BLaER1 (cell line): ENCODE results near the gene HHLA2.

ENCODE experiments used
- H3K27ac ChIP-seq: shearing (Covaris generic); formaldehyde crosslinking; 2 replicates; pipeline ENCODE4 v1.8.1; 2022
- H3K27me3 ChIP-seq: shearing (Covaris generic); formaldehyde crosslinking; 2 replicates; pipeline ENCODE4 v1.8.1; 2022
- H3K36me3 ChIP-seq: shearing (Covaris generic); formaldehyde crosslinking; 2 replicates; pipeline ENCODE4 v1.8.1; 2022
- H3K4me1 ChIP-seq: shearing (Covaris generic); formaldehyde crosslinking; 2 replicates; pipeline ENCODE4 v1.8.1; 2022
- H3K4me2 ChIP-seq: shearing (Covaris generic); formaldehyde crosslinking; 2 replicates; pipeline ENCODE4 v1.8.1; 2022
- H3K4me3 ChIP-seq: shearing (Covaris generic); formaldehyde crosslinking; 2 replicates; pipeline ENCODE4 v1.8.1; 2022
- H3K9ac ChIP-seq: shearing (Covaris generic); formaldehyde crosslinking; 2 replicates; pipeline ENCODE4 v1.8.1; 2022
- H3K9me3 ChIP-seq: shearing (Covaris generic); formaldehyde crosslinking; 2 replicates; pipeline ENCODE4 v1.8.1; 2022
- H4K20me1 ChIP-seq: shearing (Covaris generic); formaldehyde crosslinking; 2 replicates; pipeline ENCODE4 v1.8.1; 2022
- Cebpa-rat ChIP-seq: shearing (Covaris generic); IDR thresholded peaks from 2 replicates; pipeline ENCODE4 v1.8.1; 2022

Gene HHLA2

DNA sequence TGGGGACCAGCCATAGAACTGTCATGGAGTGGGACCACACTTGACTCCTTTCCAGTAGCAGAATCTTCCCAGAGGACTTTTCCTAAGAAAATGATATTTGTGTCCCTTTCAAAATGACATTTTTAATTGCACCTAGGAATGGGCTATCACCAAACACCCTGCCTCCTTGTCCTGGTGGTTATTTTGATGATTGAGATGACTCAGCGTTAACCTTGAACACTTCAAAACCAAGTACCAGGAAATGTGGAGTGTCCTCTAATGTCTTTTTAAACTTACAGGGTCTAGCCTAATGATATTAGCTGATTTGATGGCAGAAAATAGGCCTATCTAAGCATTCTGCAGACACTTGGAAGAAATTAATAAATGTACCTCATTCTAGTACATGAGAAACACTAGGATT is 90.7 kb downstream of the HHLA2 start:
- no peaks in the 10 kb centered on the region for H4K20me1 ChIP-seq
- no peak overlapping the region for H3K27ac ChIP-seq
- H3K9me3 ChIP-seq, result no peaks in the 10 kb centered on the region
- H3K4me1 ChIP-seq, result peaks cover 7% of the 10 kb centered on the region; the same call in 1 of the 2 replicates
- H3K36me3 ChIP-seq, result no peaks in the 10 kb centered on the region
- H3K9ac ChIP-seq, result no peak overlapping the region
- no peak overlapping the region for H3K4me3 ChIP-seq
- no peak for TF ChIP-seq Cebpa-rat
- H3K27me3 ChIP-seq, result no peaks in the 10 kb centered on the region
- no peak overlapping the region for H3K4me2 ChIP-seq

DNA sequence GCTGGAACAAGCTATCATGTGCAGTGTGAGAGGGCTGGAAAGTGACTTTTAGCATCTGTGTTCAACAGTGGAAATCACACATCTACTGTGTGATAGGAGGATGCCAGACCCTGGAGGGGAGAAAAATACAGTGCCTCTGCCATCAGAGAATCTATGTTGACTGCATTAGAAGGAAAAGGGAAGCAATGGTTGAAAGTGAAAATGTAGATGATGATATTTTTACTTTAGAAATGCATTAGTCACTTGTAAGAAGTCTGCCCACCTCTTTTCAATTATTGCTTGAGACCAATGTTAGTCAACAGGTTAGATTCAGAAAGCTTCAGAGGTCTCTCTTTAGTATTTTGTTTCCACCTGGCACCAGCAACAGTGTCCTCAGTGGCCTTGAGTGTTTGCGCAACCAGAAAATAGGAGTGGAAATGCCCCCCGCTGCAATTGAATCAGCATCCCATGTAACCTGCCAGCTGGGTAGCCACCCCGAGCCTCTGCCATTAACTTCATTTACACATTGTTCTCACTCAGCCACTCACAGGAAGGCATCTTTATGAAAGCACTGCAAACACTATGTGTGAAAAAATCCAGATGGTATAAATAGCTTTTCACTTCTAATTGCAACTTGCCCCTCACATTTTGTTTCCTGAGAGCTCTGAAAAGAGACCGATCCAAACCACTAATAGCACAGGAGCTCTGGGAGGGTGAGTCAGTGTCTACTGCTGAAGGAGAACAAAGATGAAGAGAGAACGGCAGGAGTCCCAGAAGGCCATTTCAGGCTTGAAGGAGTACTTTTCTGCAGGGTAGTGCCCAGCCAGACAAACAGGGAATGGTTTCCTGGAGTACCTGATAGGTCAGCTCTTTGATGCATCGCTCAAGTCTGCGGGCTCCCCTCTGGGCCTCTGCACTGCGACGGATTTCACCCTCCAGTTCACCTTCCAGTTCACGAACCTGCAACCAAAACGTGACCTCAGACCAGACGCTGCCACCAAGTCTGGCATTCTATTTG is 92.1 kb downstream of the HHLA2 start:
- Histone ChIP-seq H3K4me2 (no peak overlapping the region), H4K20me1 (no peaks in the 10 kb centered on the region), H3K4me1 (peaks cover 7% of the 10 kb centered on the region; the same call in 1 of the 2 replicates), H3K9me3 (no peaks in the 10 kb centered on the region), H3K9ac (no peak overlapping the region), H3K36me3 (no peaks in the 10 kb centered on the region), H3K27me3 (no peaks in the 10 kb centered on the region), H3K4me3 (no peak overlapping the region), H3K27ac (no peak overlapping the region)
- TF ChIP-seq Cebpa-rat, result no peak

- H4K20me1 ChIP-seq, result no peaks in the 10 kb centered on the region
- H3K4me1 ChIP-seq, result peaks cover 7% of the 10 kb centered on the region; the same call in 1 of the 2 replicates
- H3K36me3 ChIP-seq, result no peaks in the 10 kb centered on the region
- H3K9ac ChIP-seq, result no peak overlapping the region
- no peak overlapping the region for H3K4me3 ChIP-seq
- H3K27me3 ChIP-seq, result no peaks in the 10 kb centered on the region
- no peak overlapping the region for H3K4me2 ChIP-seq
- H3K9me3 ChIP-seq, result no peaks in the 10 kb centered on the region
- no peak for TF ChIP-seq Cebpa-rat
- H3K27ac ChIP-seq, result no peak overlapping the region
Observed at GRCh38 chr3:108389372-108389771, 93.0 kb downstream of the HHLA2 start.

DNA sequence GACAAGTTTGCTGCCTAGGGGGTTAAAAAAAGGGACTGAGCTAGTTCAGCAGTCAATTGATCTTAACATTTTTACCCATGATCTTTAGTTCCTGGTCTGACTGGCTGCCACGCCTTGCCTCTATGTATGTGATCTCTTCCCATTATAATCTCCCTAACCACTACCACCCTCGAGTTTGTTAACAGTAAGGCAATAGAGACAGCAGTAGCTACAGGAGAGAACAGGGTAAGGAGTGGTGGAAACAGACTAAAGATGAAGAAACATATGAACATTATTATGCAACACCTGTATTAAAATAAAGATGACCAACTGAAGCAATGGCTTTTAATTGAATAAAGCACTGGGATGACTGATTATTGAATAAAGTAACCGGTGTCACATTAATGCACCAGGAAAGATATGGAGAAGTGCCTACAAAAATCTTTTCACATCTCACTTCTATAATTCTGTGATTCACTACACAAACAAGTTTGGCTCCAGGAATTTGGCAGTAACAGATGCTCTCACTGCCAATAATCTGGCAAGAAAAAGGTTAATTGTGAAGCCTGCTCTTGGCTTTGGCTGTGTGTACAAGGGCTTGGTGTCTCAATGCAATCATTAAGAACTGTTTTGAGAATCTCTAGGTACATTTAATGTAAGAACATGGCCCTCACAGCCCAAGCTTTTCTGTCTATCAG is 95.7 kb downstream of the HHLA2 start:
- Histone ChIP-seq H3K36me3 (no peaks in the 10 kb centered on the region), H3K27me3 (no peaks in the 10 kb centered on the region), H4K20me1 (no peaks in the 10 kb centered on the region), H3K9ac (no peak overlapping the region), H3K4me2 (no peak overlapping the region), H3K9me3 (no peaks in the 10 kb centered on the region), H3K27ac (no peak overlapping the region), H3K4me3 (no peak overlapping the region), H3K4me1 (peaks cover 7% of the 10 kb centered on the region; the same call in 1 of the 2 replicates)
- TF ChIP-seq Cebpa-rat, result no peak

GRCh38 chr3:108393128-108393900 is 97.0 kb downstream of the HHLA2 start:
- Histone ChIP-seq H3K9ac (no peak overlapping the region), H3K4me3 (no peak overlapping the region), H3K4me2 (no peak overlapping the region), H3K9me3 (no peaks in the 10 kb centered on the region), H3K4me1 (peaks cover 4% of the 10 kb centered on the region; the same call in 1 of the 2 replicates), H3K27me3 (no peaks in the 10 kb centered on the region), H3K36me3 (no peaks in the 10 kb centered on the region), H4K20me1 (no peaks in the 10 kb centered on the region), H3K27ac (no peak overlapping the region)
- TF ChIP-seq Cebpa-rat, result no peak

GRCh38 chr3:108394016-108394415 is 97.7 kb downstream of the HHLA2 start:
- H3K27ac ChIP-seq, result no peak overlapping the region
- TF ChIP-seq Cebpa-rat, result no peak
- H3K27me3 ChIP-seq, result no peaks in the 10 kb centered on the region
- H3K9me3 ChIP-seq, result no peaks in the 10 kb centered on the region
- no peaks in the 10 kb centered on the region for H3K36me3 ChIP-seq
- no peaks in the 10 kb centered on the region for H3K4me1 ChIP-seq
- H4K20me1 ChIP-seq, result no peaks in the 10 kb centered on the region
- H3K4me3 ChIP-seq, result no peak overlapping the region
- H3K4me2 ChIP-seq, result no peak overlapping the region
- no peak overlapping the region for H3K9ac ChIP-seq

DNA sequence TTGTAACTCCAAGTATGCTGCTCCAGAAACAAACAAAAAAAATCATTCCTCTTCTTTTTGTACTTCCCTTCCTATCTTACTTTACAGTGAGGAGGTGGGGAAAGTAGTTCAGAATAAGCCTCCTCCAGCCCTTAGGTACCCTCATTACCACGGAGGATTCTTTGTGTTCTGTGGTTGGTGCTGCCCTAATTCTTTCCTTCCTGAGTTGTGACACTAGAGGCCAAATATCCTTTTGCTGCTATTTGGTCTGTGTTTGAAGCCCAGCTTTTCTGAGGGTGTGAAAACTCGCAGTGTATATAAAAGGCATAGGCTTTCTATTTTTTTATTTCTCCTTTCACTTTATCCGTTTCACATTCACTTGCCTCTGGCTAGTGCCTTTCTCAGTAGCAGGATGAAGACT is 98.2 kb downstream of the HHLA2 start:
- Histone ChIP-seq H3K4me2 (no peak overlapping the region), H3K27ac (no peak overlapping the region), H3K27me3 (no peaks in the 10 kb centered on the region), H3K4me1 (no peaks in the 10 kb centered on the region), H3K4me3 (no peak overlapping the region), H4K20me1 (no peaks in the 10 kb centered on the region), H3K9me3 (no peaks in the 10 kb centered on the region), H3K36me3 (no peaks in the 10 kb centered on the region), H3K9ac (no peak overlapping the region)
- no peak for TF ChIP-seq Cebpa-rat

- no peak for TF ChIP-seq Cebpa-rat
- no peaks in the 10 kb centered on the region for H3K27me3 ChIP-seq
Observed at GRCh38 chr3:108396336-108396735, 100.0 kb downstream of the HHLA2 start.

GRCh38 chr3:108398510-108398909 is 102.2 kb downstream of the HHLA2 start:
- no peaks in the 10 kb centered on the region for H3K9me3 ChIP-seq
- H3K4me2 ChIP-seq, result no peak overlapping the region
- no peaks in the 10 kb centered on the region for H3K36me3 ChIP-seq
- no peak overlapping the region for H3K4me3 ChIP-seq
- no peak overlapping the region for H3K9ac ChIP-seq
- H3K27ac ChIP-seq, result no peak overlapping the region
- H3K4me1 ChIP-seq, result peaks cover 3% of the 10 kb centered on the region
- TF ChIP-seq Cebpa-rat, result no peak
- no peaks in the 10 kb centered on the region for H3K27me3 ChIP-seq
- no peaks in the 10 kb centered on the region for H4K20me1 ChIP-seq

More at GRCh38 chr3:108396336-108396735, 100.0 kb downstream of the HHLA2 start:
- no peaks in the 10 kb centered on the region for H3K4me1 ChIP-seq
- H3K9me3 ChIP-seq, result no peaks in the 10 kb centered on the region
- H4K20me1 ChIP-seq, result no peaks in the 10 kb centered on the region
- no peaks in the 10 kb centered on the region for H3K36me3 ChIP-seq
- H3K4me2 ChIP-seq, result no peak overlapping the region
- no peak overlapping the region for H3K27ac ChIP-seq
- no peak overlapping the region for H3K4me3 ChIP-seq
- no peak overlapping the region for H3K9ac ChIP-seq
